PC-3 (cell line): ENCODE measurements around the gene FOXP1. TPM values are rescaled to one million over a fixed set of nuclear protein-coding genes. Genes with fewer than 3 reads are reported as not detected.

Experiments used
- ATAC-seq: fragments of 200-7000 bp; cut with Tn5 transposase; 2 replicates; pipeline ENCODE4 v1.9.1; 2020; ENCODE audit warnings: mild to moderate bottlenecking, moderate library complexity
- BruUV-seq: library from RNA; stranded (reverse); fragments of 400-500 nt; replicated peaks from 2 replicates; lab custom pipeline; 2021; lab: Mats Ljungman, UMichigan
- CTCF ChIA-PET: fragments of 300-600 bp; sonication (Branson Sonifier 250); formaldehyde crosslinking; loops from one replicate; lab custom pipeline; 2022; ENCODE audit warnings: antibody characterized with exemption; lab: Charles Lee
- POLR2A ChIA-PET: fragments of 300-600 bp; sonication (Branson Sonifier 250); formaldehyde crosslinking; loops from one replicate; lab custom pipeline; 2022; ENCODE audit warnings: antibody characterized with exemption; ENCODE audit not compliant: unreplicated experiment; lab: Charles Lee
- DNase-seq: peaks from one replicate; pipeline ENCODE4 v3.0.0-alpha.2; 2015
- H2AFZ ChIP-seq: fragments of 300-600 bp; sonication (generic); 2 replicates; pipeline ENCODE4 v1.6.0; 2016; ENCODE audit warnings: antibody characterized with exemption, low read length
- H3F3A ChIP-seq: fragments of 300-600 bp; sonication (generic); one replicate; pipeline ENCODE4 v1.6.0; 2017; ENCODE audit warnings: antibody characterized with exemption, low read length, control low read depth, mild to moderate bottlenecking; ENCODE audit not compliant: unreplicated experiment
- H3K27ac ChIP-seq: fragments of 300-600 bp; sonication (generic); 2 replicates; pipeline ENCODE4 v1.5.1; 2016; ENCODE audit warnings: mild to moderate bottlenecking, low read length
- H3K27me3 ChIP-seq: fragments of 300-600 bp; sonication (generic); 2 replicates; pipeline ENCODE4 v1.6.1; 2016; ENCODE audit warnings: low read length, mixed read lengths
- H3K36me3 ChIP-seq: fragments of 300-600 bp; sonication (generic); 2 replicates; pipeline ENCODE4 v1.6.1; 2016; ENCODE audit warnings: low read depth, mixed run types, low read length, mixed read lengths
- H3K4me1 ChIP-seq: fragments of 300-600 bp; sonication (generic); 2 replicates; pipeline ENCODE4 v1.5.1; 2016; ENCODE audit warnings: low read length; ENCODE audit not compliant: insufficient read depth
- H3K4me2 ChIP-seq: fragments of 300-600 bp; sonication (generic); 2 replicates; pipeline ENCODE4 v1.6.0; 2016; ENCODE audit warnings: low read length
- H3K4me3 ChIP-seq: fragments of 300-600 bp; sonication (generic); 2 replicates; pipeline ENCODE4 v1.5.1; 2016; ENCODE audit warnings: mild to moderate bottlenecking, low read length, mixed read lengths
- H3K79me2 ChIP-seq: fragments of 300-600 bp; sonication (generic); 2 replicates; pipeline ENCODE4 v1.6.1; 2017; ENCODE audit warnings: low read length, mixed read lengths
- H3K9ac ChIP-seq: fragments of 300-600 bp; sonication (generic); 2 replicates; pipeline ENCODE4 v1.6.0; 2016; ENCODE audit warnings: mild to moderate bottlenecking, low read length
- H3K9me2 ChIP-seq: fragments of 300-600 bp; sonication (generic); replicated peaks from 2 replicates; pipeline ENCODE4 v1.6.1; 2016; ENCODE audit warnings: mixed run types, low read length, mixed read lengths
- H3K9me3 ChIP-seq: fragments of 300-600 bp; sonication (generic); 2 replicates; pipeline ENCODE4 v1.6.1; 2016; ENCODE audit warnings: low read length, mixed read lengths
- H4K20me1 ChIP-seq: fragments of 300-600 bp; sonication (generic); 2 replicates; pipeline ENCODE4 v1.6.1; 2016; ENCODE audit warnings: low read length, mixed read lengths
- CTCF ChIP-seq: fragments of 300-600 bp; sonication (generic); conservative IDR thresholded peaks from 2 replicates; pipeline ENCODE4 v1.5.1; 2017; ENCODE audit warnings: antibody characterized with exemption, low read depth, mild to moderate bottlenecking, low read length
- EZH2 ChIP-seq: fragments of 300-600 bp; sonication (generic); IDR thresholded peaks from one replicate; pipeline ENCODE4 v1.6.1; 2017; ENCODE audit warnings: antibody characterized with exemption, mild to moderate bottlenecking, low read length; ENCODE audit not compliant: unreplicated experiment
- EZH2phosphoT487 ChIP-seq: fragments of 300-600 bp; sonication (generic); IDR thresholded peaks from 2 replicates; pipeline ENCODE4 v1.6.1; 2018; ENCODE audit warnings: mild to moderate bottlenecking, antibody characterized with exemption, low read length, borderline replicate concordance
- intact Hi-C: fragments of 100-400 bp; cut with micrococcal nuclease; formaldehyde crosslinking; loops from 2 replicates; pipeline ENCODE4 v1.9.0; 2023
- total RNA-seq: library from RNA; depleted of rRNA; stranded (reverse); fragments of >200 nt; gene quantifications from 2 replicates; pipeline ENCODE4 v1.2.3, GENCODE V29; 2014

The FOXP1 gene
- total RNA-seq, 1 experiment from 2014 or later = 35.3 TPM

GRCh38 chr3:70970952-70971351 is 612.6 kb downstream of the FOXP1 start:
- no TSS peak for BruUV-seq
- no peak for ATAC-seq
- no peak overlapping the region for H3K4me2 ChIP-seq

GRCh38 chr3:70970171-70970570 is 613.4 kb downstream of the FOXP1 start:
- Histone ChIP-seq H4K20me1 (no peaks in the 10 kb centered on the region), H3K9me2 (no peaks in the 10 kb centered on the region), H3K27me3 (no peaks in the 10 kb centered on the region), H3K9ac (no peak overlapping the region), H3K79me2 (no peaks in the 10 kb centered on the region), H3K36me3 (peaks cover 16% of the 10 kb centered on the region), H2AFZ (no peak overlapping the region), H3K4me1 (peaks cover 3% of the 10 kb centered on the region; the same call in 1 of the 2 replicates), H3K4me2 (no peak overlapping the region), H3F3A (no peaks in the 10 kb centered on the region), H3K4me3 (no peak overlapping the region), H3K27ac (no peak overlapping the region), H3K9me3 (no peaks in the 10 kb centered on the region)
- POLR2A ChIA-PET = no interaction called here
- TF ChIP-seq CTCF (no peak), EZH2 (no peak), EZH2phosphoT487 (no peak)
- no peak for DNase-seq
- ATAC-seq = no peak
- BruUV-seq = no TSS peak
- intact Hi-C loops = no loop called here
- CTCF ChIA-PET = no interaction called here

More at GRCh38 chr3:70970952-70971351, 612.6 kb downstream of the FOXP1 start:
- TF ChIP-seq EZH2 = no peak
- no peak for TF ChIP-seq CTCF
- no peak for TF ChIP-seq EZH2phosphoT487
- H3K36me3 ChIP-seq = peaks cover 23% of the 10 kb centered on the region
- CTCF ChIA-PET = no interaction called here
- no peaks in the 10 kb centered on the region for H3K79me2 ChIP-seq
- no peaks in the 10 kb centered on the region for H3K9me2 ChIP-seq
- intact Hi-C loops = no loop called here
- H3K4me1 ChIP-seq = peaks cover 3% of the 10 kb centered on the region; the same call in 1 of the 2 replicates
- H3K9ac ChIP-seq = no peak overlapping the region
- POLR2A ChIA-PET = no interaction called here
- no peaks in the 10 kb centered on the region for H3K27me3 ChIP-seq
- H3K9me3 ChIP-seq = no peaks in the 10 kb centered on the region
- no peak overlapping the region for H3K4me3 ChIP-seq
- no peak for DNase-seq
- H3F3A ChIP-seq = no peaks in the 10 kb centered on the region
- H2AFZ ChIP-seq = no peak overlapping the region
- no peak overlapping the region for H3K27ac ChIP-seq
- H4K20me1 ChIP-seq = no peaks in the 10 kb centered on the region

- H3K9ac ChIP-seq = no peak overlapping the region
- POLR2A ChIA-PET = no interaction called here
- intact Hi-C loops = no loop called here
- no peaks in the 10 kb centered on the region for H3F3A ChIP-seq
- H3K4me2 ChIP-seq = no peak overlapping the region
- CTCF ChIA-PET = interaction anchor here (0.7 kb wide), 1 partner anchor 247 kb away, joined by 3 read pairs; no protein-coding TSS in a partner anchor
- peak; percentile 86 for ATAC-seq
- no peak overlapping the region for H3K4me3 ChIP-seq
- TF ChIP-seq EZH2 (no peak), CTCF (no peak), EZH2phosphoT487 (no peak)
- no peak overlapping the region for H2AFZ ChIP-seq
- H4K20me1 ChIP-seq = no peaks in the 10 kb centered on the region
- H3K36me3 ChIP-seq = peaks cover 6% of the 10 kb centered on the region; the same call in 1 of the 2 replicates
- H3K27me3 ChIP-seq = no peaks in the 10 kb centered on the region
- H3K4me1 ChIP-seq = peaks cover 10% of the 10 kb centered on the region; the same call in 1 of the 2 replicates
- no peaks in the 10 kb centered on the region for H3K9me3 ChIP-seq
- H3K79me2 ChIP-seq = no peaks in the 10 kb centered on the region
- peak overlapping the region; percentile 22; the same call in 1 of the 2 replicates for H3K27ac ChIP-seq
- DNase-seq = peak; percentile 45
- H3K9me2 ChIP-seq = no peaks in the 10 kb centered on the region
- BruUV-seq = no TSS peak
These were observed 619.9 kb downstream of the FOXP1 start for GRCh38 chr3:70963431-70964275.
